HG03354 (cell line): ENCODE measurements around the gene MUC13.
"Not testable (repeated sequence)": the region's sequence is repeated elsewhere in the genome, so short reads cannot be mapped to it uniquely, and the experiment has no call there.

ENCODE experiments used
- ATAC-seq: cut with Tn5 transposase; IDR thresholded peaks from one replicate; pipeline ENCODE4 v1.9.1; 2021; ENCODE audit warnings: mild to moderate bottlenecking; ENCODE audit not compliant: unreplicated experiment, poor library complexity, severe bottlenecking

MUC13 gene, protein sequence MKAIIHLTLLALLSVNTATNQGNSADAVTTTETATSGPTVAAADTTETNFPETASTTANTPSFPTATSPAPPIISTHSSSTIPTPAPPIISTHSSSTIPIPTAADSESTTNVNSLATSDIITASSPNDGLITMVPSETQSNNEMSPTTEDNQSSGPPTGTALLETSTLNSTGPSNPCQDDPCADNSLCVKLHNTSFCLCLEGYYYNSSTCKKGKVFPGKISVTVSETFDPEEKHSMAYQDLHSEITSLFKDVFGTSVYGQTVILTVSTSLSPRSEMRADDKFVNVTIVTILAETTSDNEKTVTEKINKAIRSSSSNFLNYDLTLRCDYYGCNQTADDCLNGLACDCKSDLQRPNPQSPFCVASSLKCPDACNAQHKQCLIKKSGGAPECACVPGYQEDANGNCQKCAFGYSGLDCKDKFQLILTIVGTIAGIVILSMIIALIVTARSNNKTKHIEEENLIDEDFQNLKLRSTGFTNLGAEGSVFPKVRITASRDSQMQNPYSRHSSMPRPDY

DNA sequence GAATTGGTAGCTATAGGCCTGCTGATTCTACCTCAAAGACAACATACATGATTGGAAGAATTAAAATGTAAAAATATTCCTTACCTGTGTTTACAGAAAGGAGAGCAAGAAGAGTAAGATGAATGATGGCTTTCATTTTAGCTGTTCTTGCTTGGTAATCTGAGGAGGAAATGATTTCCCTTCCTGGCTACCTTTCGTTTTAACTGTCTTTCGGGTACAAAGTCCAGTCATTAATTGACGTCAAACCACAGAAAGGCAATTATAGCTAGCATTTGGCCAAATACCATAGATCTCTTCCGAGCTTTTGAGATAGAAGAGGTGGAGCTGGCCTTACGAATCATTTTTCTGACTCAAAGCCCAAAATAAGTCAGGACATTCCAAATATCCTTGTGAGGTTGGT is at the start of gene MUC13:
TSS of gene MUC13 (minus strand) at position 175 of the 400 bp plus-strand sequence. CDS start at position 136, 39 bp downstream.
- no peak for ATAC-seq

DNA sequence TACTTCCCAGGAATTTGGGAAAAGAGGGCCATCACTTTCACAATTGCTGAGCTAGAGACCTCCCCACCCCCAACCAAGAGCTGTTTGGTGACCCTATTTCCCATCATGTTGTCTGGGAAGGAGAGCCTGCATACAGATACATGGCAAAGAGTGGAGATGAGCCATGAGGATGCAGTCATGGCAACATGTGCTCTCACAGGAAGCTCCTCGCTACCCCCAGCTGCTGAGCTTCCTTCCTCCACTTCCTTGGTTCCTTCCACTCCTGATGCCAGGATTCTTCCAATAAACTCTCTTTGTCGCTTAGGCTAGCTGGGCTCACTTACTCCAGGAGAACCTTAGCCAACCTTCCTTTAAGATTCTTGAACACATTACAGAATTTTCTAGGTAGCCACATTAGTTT is 48.3 kb upstream of the MUC13 start:
- ATAC-seq: no peak

DNA sequence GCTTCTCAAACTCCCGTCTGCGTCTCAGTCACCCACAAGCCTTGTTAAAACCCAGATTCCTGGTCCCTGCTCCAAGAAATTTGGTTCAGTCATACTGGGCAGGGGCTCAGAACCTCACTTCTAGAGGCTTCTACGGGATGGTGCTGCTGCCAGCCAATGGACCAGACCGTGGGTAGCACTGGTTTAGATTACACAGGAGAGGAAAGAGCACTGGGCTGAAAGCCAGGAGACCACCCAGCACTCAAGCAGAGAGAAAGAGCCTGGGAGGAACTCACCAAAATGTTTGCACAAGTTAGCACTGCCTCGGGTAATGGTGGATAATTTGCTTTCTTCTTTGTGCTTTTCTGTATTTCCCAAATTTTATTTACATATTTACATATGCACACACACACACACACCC is 46.9 kb upstream of the MUC13 start:
- ATAC-seq: no peak

DNA sequence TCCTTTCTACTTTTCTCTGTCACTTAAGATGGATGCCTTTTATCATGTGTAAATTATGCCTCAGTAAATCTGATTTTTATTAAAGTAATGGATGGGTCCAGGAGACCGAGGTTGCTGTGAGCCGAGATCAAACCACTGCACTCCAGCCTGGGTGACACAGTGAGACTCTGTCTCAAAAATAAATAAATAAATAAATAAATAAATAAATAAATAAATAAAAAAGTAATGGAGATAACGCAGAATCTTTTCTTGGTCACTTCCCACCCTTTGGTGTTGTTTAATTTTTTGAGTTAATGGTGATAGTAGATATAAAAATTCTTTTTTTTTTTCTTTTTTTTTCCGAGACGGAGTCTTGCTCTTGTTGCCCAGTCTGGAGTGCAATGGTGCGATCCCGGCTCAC is 44.1 kb upstream of the MUC13 start:
- ATAC-seq: no peak

DNA sequence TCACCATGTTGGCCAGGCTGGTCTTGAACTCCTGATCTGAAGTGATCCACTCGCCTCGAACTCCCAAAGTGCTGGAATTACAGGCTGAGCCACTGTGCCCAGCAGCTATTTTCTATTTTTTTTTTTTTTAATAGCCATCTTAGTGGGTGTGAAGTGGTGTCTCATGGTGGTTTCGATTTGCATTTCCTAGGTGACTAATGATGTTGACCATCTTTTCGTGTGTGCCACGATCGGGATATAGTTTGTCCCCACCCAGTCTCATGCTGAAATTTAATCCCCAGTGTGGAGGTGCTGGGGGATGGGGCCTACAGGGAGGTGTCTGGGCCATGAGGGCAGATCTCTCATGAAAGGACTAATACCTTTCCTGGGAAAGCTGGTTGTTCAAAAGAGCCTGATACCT is 41.8 kb upstream of the MUC13 start:
- ATAC-seq: no peak

DNA sequence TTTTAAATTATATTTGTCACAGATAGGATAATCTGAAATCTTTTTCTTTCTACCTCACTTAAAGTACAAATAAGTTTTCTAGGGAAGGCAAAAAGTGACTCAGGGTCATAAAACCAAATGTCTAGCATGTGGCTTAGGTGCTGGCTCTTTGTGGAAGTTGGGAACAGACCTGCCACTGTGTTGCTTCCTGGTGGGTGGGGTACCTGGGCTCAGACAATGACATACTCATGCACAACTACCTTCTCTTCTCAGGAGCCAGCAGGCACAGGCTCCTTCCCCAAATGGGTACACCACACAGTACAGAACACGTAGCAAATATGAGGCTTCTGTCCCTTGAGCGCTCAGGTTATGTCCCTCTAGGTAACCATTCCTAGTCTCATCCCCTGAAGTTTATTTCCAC is 40.1 kb upstream of the MUC13 start:
- ATAC-seq: no peak

DNA sequence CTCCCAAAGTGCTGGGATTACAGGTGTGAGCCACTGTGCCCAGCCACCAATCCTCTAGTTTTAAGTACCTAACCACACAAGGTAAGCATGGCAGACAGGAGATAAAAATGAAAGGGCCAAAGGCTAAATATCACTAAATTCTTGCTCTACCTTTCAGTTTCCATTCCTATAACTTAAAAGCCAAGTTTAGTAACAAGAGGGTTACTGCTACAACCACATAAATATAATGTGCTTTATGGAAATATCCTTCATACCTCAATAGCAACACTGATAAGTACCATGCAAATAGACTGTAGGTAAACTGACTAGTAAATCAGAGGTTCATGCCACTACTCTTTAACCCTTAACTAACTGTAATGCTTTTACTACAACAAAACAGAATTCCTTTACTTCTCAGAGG is 38.7 kb upstream of the MUC13 start:
- no peak for ATAC-seq

DNA sequence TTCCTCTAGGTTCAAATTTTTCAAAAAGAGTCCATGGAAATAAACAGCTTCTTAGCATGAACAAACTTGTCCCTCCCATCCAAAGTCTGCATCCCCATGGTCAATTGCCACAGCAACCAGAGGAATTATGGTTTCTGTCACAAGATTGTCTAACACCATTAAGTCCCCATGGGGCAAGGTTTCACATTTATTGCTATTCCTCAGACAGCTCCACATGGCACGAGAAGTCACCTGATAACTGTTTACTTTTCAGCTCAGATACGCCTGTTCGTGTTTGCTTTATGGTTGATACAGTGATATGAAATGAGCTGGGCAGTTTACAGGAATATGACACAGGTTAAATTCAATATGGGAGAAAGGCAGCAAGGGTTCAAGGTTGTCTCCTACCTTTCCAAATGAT is 37.9 kb upstream of the MUC13 start:
- no peak for ATAC-seq

DNA sequence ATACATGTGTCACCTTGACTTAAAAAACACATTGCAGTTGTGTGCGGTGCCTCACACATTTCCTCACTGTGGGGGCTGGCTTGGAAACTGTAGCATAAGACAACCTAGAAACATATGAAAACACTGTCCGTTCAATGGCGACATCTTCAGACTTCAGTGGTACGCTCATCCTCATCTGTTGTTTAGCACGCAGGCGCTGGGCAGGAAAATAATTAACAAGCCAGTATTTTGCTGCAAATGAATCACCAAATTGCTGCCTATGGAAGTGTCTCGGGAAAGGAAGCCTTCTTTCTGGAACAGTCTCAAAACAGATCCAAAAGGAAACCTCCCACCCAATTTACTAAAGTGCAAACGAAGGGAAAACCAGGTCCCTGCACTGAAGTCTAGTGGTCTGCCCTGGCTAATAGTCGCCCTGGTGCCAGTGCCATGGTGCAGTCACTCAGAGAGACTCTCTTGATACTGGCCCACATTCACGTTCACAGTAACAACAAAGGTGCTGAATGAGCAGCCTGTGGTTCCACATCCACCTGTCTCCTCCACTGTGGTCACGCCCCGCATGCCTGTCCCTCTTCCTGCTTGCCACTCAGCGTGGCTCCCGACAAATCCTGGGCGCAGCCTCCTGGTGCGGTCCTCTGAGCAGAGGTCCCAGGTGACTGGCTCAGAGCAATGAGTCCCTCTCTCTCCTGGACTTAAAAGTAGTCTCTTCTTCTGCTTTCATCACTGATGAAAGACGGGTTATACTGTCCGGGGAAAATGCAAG is 35.6 kb upstream of the MUC13 start:
- no peak for ATAC-seq

DNA sequence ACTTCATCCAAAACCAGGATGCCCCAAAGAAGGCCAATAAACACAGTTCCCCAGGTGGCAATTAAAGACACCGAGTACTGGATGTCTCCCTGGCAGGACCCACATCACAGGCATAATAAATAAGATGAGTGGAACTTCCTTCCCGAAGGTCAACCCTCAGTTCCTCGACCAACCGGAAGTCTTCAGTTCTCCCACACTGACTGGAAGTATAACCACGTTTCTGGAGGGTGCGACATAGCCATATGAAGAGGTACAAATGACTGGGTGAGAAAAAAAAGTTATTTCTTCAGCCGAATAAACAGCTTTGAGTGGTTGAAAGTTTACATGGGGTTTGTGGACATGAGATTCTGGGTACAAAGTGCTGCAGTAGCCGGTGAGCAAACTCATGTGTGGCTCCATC is 34.6 kb upstream of the MUC13 start:
- no peak for ATAC-seq

DNA sequence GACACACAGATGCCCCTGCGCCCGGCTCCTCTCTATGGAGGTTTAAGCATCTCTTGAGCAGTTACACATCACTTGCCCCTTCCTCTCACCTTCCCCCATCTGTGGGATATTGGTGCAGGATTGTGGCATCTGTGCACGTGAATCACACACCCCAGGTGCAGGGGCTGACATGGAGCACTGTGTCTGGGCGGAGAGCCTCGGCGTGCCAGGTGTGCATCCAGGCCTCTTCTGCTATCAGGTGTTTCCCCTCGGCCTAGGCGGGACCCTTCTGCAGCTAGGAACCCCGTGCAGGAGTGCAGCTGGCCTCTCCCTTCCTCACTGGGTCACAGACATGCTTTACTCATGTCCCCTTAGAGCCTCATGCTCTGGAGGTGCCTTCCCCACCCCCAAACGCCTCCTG is 33.4 kb upstream of the MUC13 start:
- no peak for ATAC-seq

DNA sequence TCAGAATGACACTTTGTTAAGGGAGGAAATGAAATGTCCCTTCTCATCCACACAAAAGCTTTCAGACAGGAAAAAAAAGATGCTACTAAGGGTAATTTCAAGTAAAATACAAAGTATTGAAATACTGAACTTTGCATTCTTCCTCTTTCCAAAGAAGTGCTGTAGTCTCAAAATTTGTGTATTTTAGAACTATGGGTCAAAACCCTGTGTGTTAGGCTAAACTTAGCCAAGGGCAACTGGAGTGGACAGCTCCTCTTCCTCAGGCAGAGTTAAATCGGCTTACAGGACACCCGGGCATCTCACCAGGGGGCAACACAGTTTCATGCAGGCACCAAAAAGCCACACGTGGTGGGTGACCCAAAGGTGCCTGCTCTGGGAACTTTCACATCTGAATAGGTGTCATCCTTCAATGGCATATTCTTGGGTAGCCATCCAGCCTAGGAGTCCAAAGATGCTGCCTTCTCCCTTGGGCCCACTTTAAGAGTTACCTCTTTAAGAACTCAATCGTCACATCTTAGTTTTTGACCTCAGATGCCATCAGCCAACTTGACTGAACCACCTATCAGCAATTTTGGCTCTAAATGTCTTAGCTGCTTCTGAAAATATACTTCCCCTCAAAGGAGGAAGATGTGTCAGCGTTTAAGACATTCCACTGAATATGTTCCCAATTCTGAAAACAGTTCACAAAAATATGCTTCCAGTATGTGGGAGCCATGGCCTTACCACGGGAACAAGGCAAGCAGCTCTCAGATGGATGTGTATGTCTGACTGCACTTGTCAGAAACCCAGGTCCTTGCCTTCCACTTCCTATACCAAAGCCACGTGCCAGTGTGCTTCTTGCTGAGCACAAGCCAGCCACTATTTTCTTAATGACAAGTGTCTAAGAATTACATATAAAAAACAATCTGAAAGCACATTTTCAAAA is 32.2 kb upstream of the MUC13 start:
- no peak for ATAC-seq

DNA sequence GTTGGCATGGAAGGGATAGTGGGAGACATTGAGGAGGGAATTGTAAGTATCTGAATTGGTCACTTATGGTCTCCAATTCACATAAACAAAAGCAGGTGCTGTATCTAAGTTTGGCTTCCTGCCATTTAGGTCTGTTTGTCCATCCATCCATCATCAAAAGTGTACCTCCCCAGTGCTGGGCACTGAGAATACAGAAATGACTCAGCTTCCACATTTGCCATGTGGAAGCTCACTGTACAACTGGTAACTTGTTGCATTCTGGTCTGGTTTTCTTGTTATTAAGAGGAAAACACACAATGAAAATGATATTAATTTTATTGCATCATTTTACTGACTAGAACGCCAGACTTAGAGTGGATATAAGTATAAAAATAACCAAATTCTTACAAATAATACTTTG is 30.9 kb upstream of the MUC13 start:
- ATAC-seq: no peak

DNA sequence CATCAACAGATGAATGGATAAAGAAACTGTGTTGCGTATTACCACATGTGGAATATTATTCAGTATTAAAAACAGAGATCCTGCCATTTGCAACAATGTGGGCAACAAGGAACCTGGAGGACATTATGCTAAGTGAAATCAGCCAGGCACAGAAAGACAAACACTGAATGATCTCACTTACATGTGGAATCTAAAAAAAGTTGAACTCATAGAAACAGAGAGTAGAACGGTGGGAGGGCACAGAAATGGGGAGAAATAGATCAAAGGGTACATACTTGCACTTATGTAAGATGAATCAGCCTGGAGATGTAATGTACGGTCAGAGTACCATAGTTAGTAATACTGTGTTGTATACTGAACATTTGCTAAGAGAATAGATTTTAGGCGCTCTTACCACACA is 29.8 kb upstream of the MUC13 start:
- ATAC-seq: no peak

DNA sequence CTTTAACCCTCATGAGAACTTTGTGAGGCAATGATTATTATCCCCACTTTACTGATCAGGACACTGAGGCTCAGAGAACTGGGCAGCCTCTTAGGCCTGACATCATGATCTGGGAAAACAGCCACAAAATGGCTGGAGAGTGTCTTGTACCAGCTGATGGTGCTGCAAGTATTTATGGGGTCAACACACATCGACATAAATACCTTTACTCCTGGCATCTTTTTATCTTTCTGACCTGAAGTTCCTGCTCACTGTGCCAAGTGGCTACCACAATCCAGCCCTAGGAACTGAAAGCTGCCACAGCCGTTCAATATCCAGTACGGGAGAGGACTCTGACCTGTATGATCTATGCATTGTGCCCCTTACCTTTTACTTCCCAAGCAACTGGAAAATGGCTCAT is 29.2 kb upstream of the MUC13 start:
- ATAC-seq: no peak

DNA sequence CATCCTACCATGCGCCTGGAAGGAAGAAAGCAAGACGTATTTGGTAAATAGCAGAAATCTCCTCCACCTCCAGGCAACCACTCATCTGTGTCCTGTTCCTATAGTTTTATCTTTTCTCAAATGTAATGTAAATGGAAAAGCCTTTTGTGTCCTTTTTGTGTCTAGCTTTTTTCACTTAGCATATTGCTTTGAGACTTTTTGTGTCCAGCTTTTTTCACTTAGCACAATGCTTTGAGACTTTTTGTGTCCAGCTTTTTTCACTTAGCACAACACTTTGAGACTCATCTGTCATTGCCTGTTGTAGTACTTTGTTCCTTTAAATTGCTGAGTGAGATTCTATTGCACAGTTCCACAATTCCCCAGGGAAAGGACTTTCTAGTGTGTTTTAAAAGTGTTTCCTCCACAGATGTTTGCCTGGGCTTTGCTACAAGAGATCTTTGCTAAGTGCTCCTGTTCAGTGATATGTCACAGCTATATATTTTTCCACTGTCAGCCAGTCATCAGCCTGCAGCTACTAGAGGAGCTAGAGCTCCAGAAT is 27.9 kb upstream of the MUC13 start:
- ATAC-seq: no peak

DNA sequence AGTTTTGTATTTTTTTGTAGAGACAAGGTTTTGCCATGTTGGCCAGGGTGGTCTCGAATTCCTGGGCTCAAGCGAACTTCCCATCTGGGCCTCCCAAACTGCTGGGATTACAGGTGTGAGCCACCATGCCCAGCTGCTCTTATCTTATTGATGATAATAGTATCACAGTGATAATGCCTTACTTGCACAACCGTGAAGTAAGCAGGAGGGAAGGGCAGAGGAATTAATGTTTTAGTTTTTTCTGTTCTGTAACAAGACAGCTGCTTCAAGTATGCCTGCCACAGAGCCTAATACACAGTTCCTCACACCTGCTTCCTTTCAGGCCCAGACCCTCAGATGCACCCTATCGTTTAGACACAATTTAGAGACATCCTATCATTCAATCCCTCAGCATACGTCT is 26.1 kb upstream of the MUC13 start:
- ATAC-seq: no peak

DNA sequence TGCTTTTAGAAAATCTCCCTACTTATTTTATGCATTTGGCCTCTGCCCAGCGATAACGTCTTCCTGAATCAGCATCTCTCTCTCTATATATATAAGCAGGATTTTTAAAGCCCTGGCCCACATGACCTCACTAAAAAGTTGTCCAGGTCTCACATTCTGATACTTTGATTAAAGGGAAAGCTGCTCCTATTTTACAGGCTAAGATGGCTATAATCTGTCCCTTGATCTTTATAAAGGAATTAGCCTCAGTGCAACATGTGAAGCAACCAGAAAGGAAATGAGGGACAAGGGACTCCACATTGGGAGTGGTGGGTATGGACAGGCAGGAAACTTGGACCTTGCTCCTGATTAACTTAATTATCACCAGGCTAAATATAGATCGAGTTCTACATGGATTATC is 25.6 kb upstream of the MUC13 start:
- ATAC-seq: no peak

DNA sequence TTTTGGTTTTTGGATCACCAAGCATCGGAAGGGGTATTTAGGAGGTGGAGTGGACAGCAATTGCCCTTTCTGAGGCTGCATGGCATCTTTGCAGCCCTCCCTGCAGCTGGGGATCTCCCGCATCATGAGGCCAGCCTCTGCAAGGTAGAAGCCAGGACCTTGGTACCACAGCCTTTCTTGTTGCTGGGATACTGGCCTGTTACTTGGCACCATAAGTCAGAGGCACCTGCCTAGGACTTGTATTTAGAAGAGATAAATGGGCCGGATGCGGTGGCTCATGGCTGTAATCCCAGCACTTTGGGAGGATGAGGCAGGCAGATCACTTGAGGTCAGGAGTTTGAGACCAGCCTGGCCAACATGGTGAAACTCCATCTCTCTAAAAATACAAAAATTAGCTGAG is 23.4 kb upstream of the MUC13 start:
- ATAC-seq: not testable (repeated sequence)
